ENCODE data around the gene ATAD3C.

ATAD3C gene

GRCh38 chr1:1432951-1433803 is 16.3 kb upstream of the ATAD3C start (continued):
- TF ChIP-seq ZNF239 (tag by site-specific recombination; IDR thresholded peaks at IDR 0.05) (no peak), SP3 (tag by site-specific recombination; IDR thresholded peaks at IDR 0.05) (no peak), ZNF394 (tag by site-specific recombination; IDR thresholded peaks at IDR 0.05; ENCODE audit: borderline replicate concordance) (no peak), ZNF433 (tag by site-specific recombination; IDR thresholded peaks at IDR 0.05; ENCODE audit: low read depth) (no peak), ZNF354C (tag by site-specific recombination; IDR thresholded peaks at IDR 0.05; ENCODE audit: borderline replicate concordance, low read depth) (no peak), ZNF600 (tag by site-specific recombination; IDR thresholded peaks at IDR 0.05) (peak; percentile 82), ZNF133 (tag by site-specific recombination; IDR thresholded peaks at IDR 0.05) (no peak), KLF8 (tag by site-specific recombination; IDR thresholded peaks at IDR 0.05) (0 out of 2 replicates have a peak, but pooled peaks have one; percentile 14), GLIS2 (tag by site-specific recombination; IDR thresholded peaks at IDR 0.05) (peak; percentile 46; the same call in 1 of the 2 replicates), ZNF311 (tag by site-specific recombination; IDR thresholded peaks at IDR 0.05; ENCODE audit: borderline replicate concordance) (no peak), ZNF549 (tag by site-specific recombination; IDR thresholded peaks at IDR 0.05) (no peak), REPIN1 (tag by site-specific recombination; IDR thresholded peaks at IDR 0.05; ENCODE audit: low read depth) (no peak), ZBTB20 (tag by site-specific recombination; IDR thresholded peaks at IDR 0.05) (peak; percentile 47; the same call in 1 of the 2 replicates), KLF1 (tag by site-specific recombination; IDR thresholded peaks at IDR 0.05) (peak; percentile 90), ZNF248 (tag by site-specific recombination; IDR thresholded peaks at IDR 0.05) (no peak), MZF1 (tag by site-specific recombination; IDR thresholded peaks at IDR 0.05; ENCODE audit: borderline replicate concordance) (no peak), ZNF544 (tag by site-specific recombination; IDR thresholded peaks at IDR 0.05) (no peak), ZNF561 (tag by site-specific recombination; IDR thresholded peaks at IDR 0.05; ENCODE audit: borderline replicate concordance) (no peak), ZBTB26 (tag by site-specific recombination; optimal IDR thresholded peaks at IDR 0.05) (no peak), HOXC10 (CRISPR knock-in tag; IDR thresholded peaks at IDR 0.05) (no peak), ZFP69B (tag by site-specific recombination; IDR thresholded peaks at IDR 0.05) (no peak), ZNF202 (tag by site-specific recombination; IDR thresholded peaks at IDR 0.05; ENCODE audit: borderline replicate concordance) (no peak), PRDM2 (tag by site-specific recombination; IDR thresholded peaks at IDR 0.05; ENCODE audit: borderline replicate concordance) (no peak), ZNF558 (tag by site-specific recombination; IDR thresholded peaks at IDR 0.05) (no peak), ZNF518A (tag by site-specific recombination; conservative IDR thresholded peaks at IDR 0.05; ENCODE audit: low read depth) (no peak), SCRT2 (tag by site-specific recombination; IDR thresholded peaks at IDR 0.05) (no peak)
- TF ChIP-seq, protein P1, sequence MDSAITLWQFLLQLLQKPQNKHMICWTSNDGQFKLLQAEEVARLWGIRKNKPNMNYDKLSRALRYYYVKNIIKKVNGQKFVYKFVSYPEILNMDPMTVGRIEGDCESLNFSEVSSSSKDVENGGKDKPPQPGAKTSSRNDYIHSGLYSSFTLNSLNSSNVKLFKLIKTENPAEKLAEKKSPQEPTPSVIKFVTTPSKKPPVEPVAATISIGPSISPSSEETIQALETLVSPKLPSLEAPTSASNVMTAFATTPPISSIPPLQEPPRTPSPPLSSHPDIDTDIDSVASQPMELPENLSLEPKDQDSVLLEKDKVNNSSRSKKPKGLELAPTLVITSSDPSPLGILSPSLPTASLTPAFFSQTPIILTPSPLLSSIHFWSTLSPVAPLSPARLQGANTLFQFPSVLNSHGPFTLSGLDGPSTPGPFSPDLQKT (IDR thresholded peaks at IDR 0.05; ENCODE audit: borderline replicate concordance, low read depth, low read length): no peak

Measured in HEK293 (cell line).